Lung (tissue), 12 donors: Measurements from ENCODE around the gene DEPP1. TPM values are rescaled to one million over a fixed set of nuclear protein-coding genes. Genes with fewer than 3 reads are reported as not detected.

Source experiments
- ATAC-seq: fragments of 200-7000 bp; cut with Tn5 transposase; one replicate; pipeline ENCODE4 v1.9.1; 2020; ENCODE audit warnings: moderate number of reproducible peaks; ENCODE audit not compliant: insufficient read depth, low FRiP score
- DNase-seq, 3 donors: peaks; one replicate each; pipeline ENCODE4 v3.0.0-alpha.2; 2013 to 2017
- H3K27ac ChIP-seq, 2 donors: one replicate each; pipeline ENCODE4 v1.5.1; 2013; ENCODE audit warnings: mild to moderate bottlenecking in 2 of 2, moderate library complexity in 2 of 2, control low read depth in 1 of 2, inconsistent platforms in 1 of 2, low read depth in 1 of 2, low read length in 1 of 2
- H3K27me3 ChIP-seq, 3 donors: one replicate each; pipeline ENCODE4 v1.5.1; 2013; ENCODE audit warnings: low read length in 2 of 3; ENCODE audit not compliant: control insufficient read depth in 3 of 3, insufficient read depth in 3 of 3
- H3K36me3 ChIP-seq, 4 donors: one replicate each; pipeline ENCODE4 v1.5.1; 2013; ENCODE audit warnings: low read length in 4 of 4, mild to moderate bottlenecking in 1 of 4, moderate library complexity in 1 of 4; ENCODE audit not compliant: control insufficient read depth in 4 of 4, insufficient read depth in 4 of 4
- H3K4me1 ChIP-seq, 5 donors: one replicate each; pipeline ENCODE4 v1.5.1; 2013; ENCODE audit warnings: low read length in 5 of 5, mild to moderate bottlenecking in 2 of 5, moderate library complexity in 1 of 5; ENCODE audit not compliant: control insufficient read depth in 5 of 5, insufficient read depth in 5 of 5
- H3K4me3 ChIP-seq: one replicate; pipeline ENCODE4 v1.5.1; 2013; ENCODE audit warnings: mild to moderate bottlenecking, control low read depth, moderate library complexity
- H3K9ac ChIP-seq, 2 donors: one replicate each; pipeline ENCODE4 v1.5.1; 2013; ENCODE audit warnings: low read length in 2 of 2, control low read depth in 1 of 2; ENCODE audit not compliant: insufficient read depth in 1 of 2
- H3K9me3 ChIP-seq, 4 donors: one replicate each; pipeline ENCODE4 v1.5.1; 2013; ENCODE audit warnings: low read length in 3 of 4, mild to moderate bottlenecking in 1 of 4, moderate library complexity in 1 of 4; ENCODE audit not compliant: control insufficient read depth in 4 of 4, insufficient read depth in 3 of 4
- WGBS, 2 donors: extraction: QIAGEN DNeasy Blood & Tissue Kit; methylation state at CpG; one replicate each; pipeline ENCODE4 v1.1.7; 2013; 5-methylcytosine and 5-hydroxymethylcytosine counted together
- polyA plus RNA-seq, 2 donors: library from polyadenylated mRNA; stranded (reverse); fragments of 200-250 nt; gene quantifications; one replicate each; pipeline ENCODE4 v1.2.1, GENCODE V29; 2013
- total RNA-seq, 2 donors: library from RNA; depleted of rRNA in 1 of 2; stranded (reverse); fragments of >200 nt in 1 of 2; gene quantifications; one replicate each; pipeline ENCODE4 v1.2.1, GENCODE V29; 2014 to 2021
- TF ChIP-seq, protein P1 (sequence below): IDR thresholded peaks from 2 replicates; pipeline ENCODE4 v1.5.1; 2012; ENCODE audit warnings: mild to moderate bottlenecking; ENCODE audit errors: control extremely low read depth, extremely low read depth
- donor health status: control.
- donor health status: control.
- donor health status: Bipolar disorder and iron deficiency.
- donor health status: healthy.
- donor health status: DM: yes; HTN: yes; CAD: no.

DEPP1 gene
- total and polyA plus RNA-seq, 4 donors, result 37.0 to 149 (median 70.1) TPM

DNA sequence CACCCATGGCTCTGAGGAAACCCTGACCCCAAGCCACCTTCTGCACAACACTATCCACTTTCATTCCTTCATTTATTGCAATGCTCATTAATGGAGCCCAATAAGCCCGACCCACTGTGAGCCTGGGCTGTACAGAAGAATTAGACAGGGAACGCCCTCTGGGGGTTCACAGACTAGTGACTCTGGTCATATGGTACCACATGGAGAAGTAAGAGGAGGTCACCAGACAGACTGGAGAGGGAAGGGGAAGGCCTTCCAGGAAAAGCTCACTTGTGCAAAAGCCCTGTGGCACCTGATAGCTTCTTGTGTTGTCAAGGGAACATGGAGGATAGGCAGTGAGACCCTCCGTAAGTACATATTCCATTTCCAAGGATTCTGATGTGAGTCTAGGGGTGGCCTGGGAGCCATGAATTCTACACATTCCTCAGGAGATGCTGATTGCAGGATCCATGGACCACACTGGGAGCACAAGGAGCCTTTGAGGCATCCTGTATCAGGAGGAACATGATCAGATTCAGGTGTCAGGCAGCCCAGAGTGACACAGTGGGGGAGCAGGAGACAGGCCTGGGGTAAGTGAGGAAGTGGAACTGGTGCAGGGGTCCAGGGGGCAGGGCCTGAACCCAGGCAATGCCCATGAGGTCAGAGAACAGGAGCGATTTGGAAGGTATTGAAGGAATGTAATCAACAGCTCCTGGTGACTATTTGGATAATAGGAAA, 47.5 kb downstream of the DEPP1 start:
- ATAC-seq (no peak), DNase-seq (no peak)
- TF ChIP-seq, protein P1, sequence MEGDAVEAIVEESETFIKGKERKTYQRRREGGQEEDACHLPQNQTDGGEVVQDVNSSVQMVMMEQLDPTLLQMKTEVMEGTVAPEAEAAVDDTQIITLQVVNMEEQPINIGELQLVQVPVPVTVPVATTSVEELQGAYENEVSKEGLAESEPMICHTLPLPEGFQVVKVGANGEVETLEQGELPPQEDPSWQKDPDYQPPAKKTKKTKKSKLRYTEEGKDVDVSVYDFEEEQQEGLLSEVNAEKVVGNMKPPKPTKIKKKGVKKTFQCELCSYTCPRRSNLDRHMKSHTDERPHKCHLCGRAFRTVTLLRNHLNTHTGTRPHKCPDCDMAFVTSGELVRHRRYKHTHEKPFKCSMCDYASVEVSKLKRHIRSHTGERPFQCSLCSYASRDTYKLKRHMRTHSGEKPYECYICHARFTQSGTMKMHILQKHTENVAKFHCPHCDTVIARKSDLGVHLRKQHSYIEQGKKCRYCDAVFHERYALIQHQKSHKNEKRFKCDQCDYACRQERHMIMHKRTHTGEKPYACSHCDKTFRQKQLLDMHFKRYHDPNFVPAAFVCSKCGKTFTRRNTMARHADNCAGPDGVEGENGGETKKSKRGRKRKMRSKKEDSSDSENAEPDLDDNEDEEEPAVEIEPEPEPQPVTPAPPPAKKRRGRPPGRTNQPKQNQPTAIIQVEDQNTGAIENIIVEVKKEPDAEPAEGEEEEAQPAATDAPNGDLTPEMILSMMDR, result no peak
- Histone ChIP-seq H3K27ac (no peak overlapping the region), H3K4me3 (no peak overlapping the region), H3K4me1 (peaks cover 0 to 11% (median 5%) of the 10 kb centered on the region in 5 donors), H3K9me3 (no peaks in the 10 kb centered on the region), H3K27me3 (no peaks in the 10 kb centered on the region), H3K9ac (no peak overlapping the region), H3K36me3 (no peaks in the 10 kb centered on the region)
- 85 to 90% methylated on average over 4 of the region's 4 CpGs for WGBS, 2 donors

DNA sequence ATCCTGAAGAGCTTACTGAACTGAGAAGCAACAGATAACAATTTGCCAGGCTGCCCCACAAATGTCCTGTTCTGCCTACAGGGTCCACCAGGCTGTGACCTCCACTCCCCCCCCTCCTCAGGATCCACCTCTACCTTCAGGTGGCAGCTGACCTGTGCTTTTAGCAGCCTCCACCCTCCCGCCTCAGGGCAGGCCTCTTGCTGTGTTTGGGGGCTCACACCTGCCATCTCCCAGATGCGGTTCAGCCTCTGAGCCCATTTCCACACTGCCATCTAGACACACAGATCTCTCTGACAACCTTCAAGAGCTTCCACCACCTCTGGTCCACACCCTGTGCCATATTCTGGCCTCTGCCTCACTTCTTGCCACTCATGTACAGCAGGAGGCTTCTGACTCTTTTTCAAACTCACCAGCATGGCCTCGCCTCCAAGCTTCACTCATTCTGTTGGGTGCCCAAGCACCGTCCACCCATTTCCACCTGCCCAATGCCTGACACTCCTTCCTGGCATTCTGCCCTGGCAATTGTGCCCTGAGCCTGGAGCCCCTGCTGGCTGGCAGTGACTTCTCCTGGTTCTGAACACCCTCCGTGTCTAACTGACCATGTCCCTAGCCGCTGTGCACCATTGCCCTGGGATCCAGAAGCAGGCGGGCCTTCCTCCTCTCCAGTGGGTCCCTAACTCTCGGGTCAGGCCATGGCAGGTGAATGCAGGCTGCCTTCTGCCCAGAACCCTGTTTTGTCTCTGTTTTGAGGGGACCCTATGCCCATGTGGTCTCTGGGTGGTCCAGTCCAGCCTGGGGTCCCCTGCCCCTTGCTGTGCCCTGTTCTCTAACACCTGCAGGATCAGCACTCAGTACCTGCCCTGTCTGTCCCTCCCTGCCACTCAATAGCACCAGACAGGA, 49.0 kb downstream of the DEPP1 start:
- Histone ChIP-seq H3K9me3 (no peaks in the 10 kb centered on the region), H3K27me3 (no peaks in the 10 kb centered on the region), H3K9ac (no peak overlapping the region), H3K27ac (no peak overlapping the region), H3K36me3 (no peaks in the 10 kb centered on the region), H3K4me3 (no peak overlapping the region), H3K4me1 (peaks cover 0 to 6% (median 3%) of the 10 kb centered on the region in 5 donors)
- DNase-seq, result no peak
- ATAC-seq, result no peak
- 80 to 91% methylated on average over 7 to 8 of the region's 8 CpGs for WGBS, 2 donors
- TF ChIP-seq, protein P1, result no peak

DNA sequence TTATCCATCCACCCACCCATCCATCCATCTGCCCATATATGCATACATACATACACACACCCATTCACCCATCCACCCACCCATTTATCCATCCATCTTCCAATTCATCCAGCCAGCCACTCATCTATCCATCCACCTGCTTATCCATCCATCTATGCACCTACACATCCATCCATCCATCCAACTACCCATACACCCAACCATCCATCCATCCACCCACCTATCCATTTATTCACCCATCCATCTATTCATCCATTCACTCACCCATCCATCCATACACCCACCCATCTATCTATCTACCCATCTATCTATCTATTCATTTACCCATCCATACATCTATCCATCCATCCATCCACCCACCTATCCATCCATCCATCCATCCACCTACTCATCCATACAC, 50.1 kb downstream of the DEPP1 start:
- Histone ChIP-seq H3K9me3 (no peaks in the 10 kb centered on the region), H3K36me3 (no peaks in the 10 kb centered on the region), H3K9ac (no peak overlapping the region), H3K4me3 (no peak overlapping the region), H3K27me3 (no peaks in the 10 kb centered on the region), H3K27ac (no peak overlapping the region), H3K4me1 (peaks cover 0 to 6% (median under 1%) of the 10 kb centered on the region in 5 donors)
- DNase-seq, result no peak
- ATAC-seq, result no peak
- TF ChIP-seq, protein P1, result no peak
